Activated T-cell treated with anti-CD3 and anti-CD28 coated beads, Interleukin-2, amount 50 U/mL, for 72 hours (primary cell): ENCODE data around the gene NFATC2. TPM values are rescaled to one million over a fixed set of nuclear protein-coding genes. Genes with fewer than 3 reads are reported as not detected.
"Not testable (repeated sequence)": the region's sequence is repeated elsewhere in the genome, so short reads cannot be mapped to it uniquely, and the experiment has no call there.

ENCODE experiments used
- ATAC-seq, 2 donors: fragments of 150-1000 bp; cut with Tn5 transposase; replicated peaks in 1 of 2; 2 replicates each; pipeline ENCODE4 v1.10.0; 2021; ENCODE audit warnings: moderate library complexity in 2 of 2, mild to moderate bottlenecking in 1 of 2
- DNase-seq, 2 donors: peaks; one replicate each; pipeline ENCODE4 v3.0.0; 2021 to 2022; ENCODE audit warnings: mixed read lengths in 1 of 2
- H3K27ac Mint-ChIP-seq: one replicate; pipeline ENCODE4 v1.8.0; 2022; ENCODE audit warnings: mild to moderate bottlenecking, moderate library complexity, mixed read lengths
- H3K27me3 Mint-ChIP-seq: one replicate; pipeline ENCODE4 v1.8.0; 2022; ENCODE audit warnings: low read depth, mixed read lengths
- H3K36me3 Mint-ChIP-seq, 2 donors: one replicate each; pipeline ENCODE4 v1.8.0; 2022; ENCODE audit warnings: mixed read lengths in 2 of 2, mild to moderate bottlenecking in 1 of 2; ENCODE audit not compliant: insufficient read depth in 2 of 2
- H3K4me1 Mint-ChIP-seq: one replicate; pipeline ENCODE4 v1.8.0; 2022; ENCODE audit warnings: low read depth, mixed read lengths
- H3K4me3 Mint-ChIP-seq, 2 donors: one replicate each; pipeline ENCODE4 v1.8.0; 2022; ENCODE audit warnings: mild to moderate bottlenecking in 2 of 2, mixed read lengths in 2 of 2, moderate library complexity in 2 of 2
- H3K9me3 Mint-ChIP-seq, 2 donors: one replicate each; pipeline ENCODE4 v1.8.0; 2022; ENCODE audit warnings: mixed read lengths in 2 of 2
- total RNA-seq, 2 donors: library from RNA; stranded (reverse); gene quantifications; one replicate each; pipeline ENCODE4 v1.2.3, GENCODE V29; 2022

NFATC2 gene
- total RNA-seq, 2 donors from 2014 or later, result 29.4 to 39.9 TPM

DNA sequence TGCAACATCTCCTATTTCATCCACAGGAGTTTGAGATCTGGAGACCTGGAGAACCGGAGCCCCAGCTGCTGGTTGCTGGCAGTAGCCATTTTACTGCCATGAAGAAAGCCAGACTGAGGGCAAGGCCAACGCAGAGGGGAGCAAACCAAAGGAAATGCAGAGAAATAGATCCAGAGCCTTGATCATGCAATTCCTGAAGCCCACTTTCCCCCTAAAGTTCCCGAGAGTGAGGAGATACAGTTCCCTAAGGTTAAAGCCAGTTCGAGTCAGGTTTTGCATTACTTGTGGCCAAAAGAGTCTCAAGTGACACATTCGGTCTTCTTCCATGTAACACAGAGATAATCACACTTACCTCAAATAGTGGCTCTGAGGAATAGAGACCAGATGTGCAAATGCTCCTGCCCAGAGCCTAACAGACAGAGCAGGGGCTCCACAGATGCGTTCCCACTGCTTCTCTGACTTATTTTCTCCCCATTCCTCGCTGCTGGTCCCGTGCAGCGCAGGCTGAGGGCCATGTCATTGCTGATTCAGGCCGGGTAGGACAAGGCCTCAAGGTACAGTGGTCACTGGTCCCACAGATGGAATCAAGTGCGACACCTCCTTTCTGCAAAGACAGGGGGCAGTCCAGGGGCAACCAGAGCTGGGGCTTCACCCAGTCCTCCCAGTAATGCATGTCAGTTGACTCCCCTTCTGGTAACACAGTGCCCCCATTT lies 35.1 kb upstream of the NFATC2 start:
- Mint-ChIP-seq H3K27ac (no peak overlapping the region), H3K36me3 (peaks cover 5 to 9% of the 10 kb centered on the region in 2 donors), H3K4me1 (peaks cover 17% of the 10 kb centered on the region), H3K27me3 (no peaks in the 10 kb centered on the region), H3K9me3 (peaks cover 4 to 6% of the 10 kb centered on the region in 2 donors), H3K4me3 (no peak overlapping the region)
- ATAC-seq, result no peak
- DNase-seq, result no peak

GRCh38 chr20:51575486-51575885 lies 33.0 kb upstream of the NFATC2 start:
- DNase-seq (no peak), ATAC-seq (no peak)
- Mint-ChIP-seq H3K4me3 (no peak overlapping the region), H3K9me3 (peaks cover 4 to 6% of the 10 kb centered on the region in 2 donors), H3K27me3 (peaks cover 10% of the 10 kb centered on the region), H3K27ac (no peak overlapping the region), H3K36me3 (peaks cover 5 to 9% of the 10 kb centered on the region in 2 donors), H3K4me1 (peaks cover 17% of the 10 kb centered on the region)

- Mint-ChIP-seq H3K27me3 (peaks cover 14% of the 10 kb centered on the region), H3K4me3 (no peak overlapping the region), H3K36me3 (peaks cover 5 to 9% of the 10 kb centered on the region in 2 donors), H3K4me1 (peaks cover 17% of the 10 kb centered on the region), H3K9me3 (peaks cover 4 to 6% of the 10 kb centered on the region in 2 donors), H3K27ac (peak overlapping the region; percentile 56)
- ATAC-seq (peak; percentile 92 to 93), DNase-seq (peak; percentile 41 to 47)
Measured at GRCh38 chr20:51574248-51575033, 31.9 kb upstream of the NFATC2 start.

GRCh38 chr20:51573576-51574243 lies 31.2 kb upstream of the NFATC2 start:
- ATAC-seq (no peak), DNase-seq (no peak)
- Mint-ChIP-seq H3K9me3 (peaks cover 4 to 6% of the 10 kb centered on the region in 2 donors), H3K27ac (no peak overlapping the region), H3K4me3 (no peak overlapping the region), H3K27me3 (peaks cover 21% of the 10 kb centered on the region), H3K36me3 (peaks cover 6 to 10% of the 10 kb centered on the region in 2 donors), H3K4me1 (peaks cover 17% of the 10 kb centered on the region)

DNA sequence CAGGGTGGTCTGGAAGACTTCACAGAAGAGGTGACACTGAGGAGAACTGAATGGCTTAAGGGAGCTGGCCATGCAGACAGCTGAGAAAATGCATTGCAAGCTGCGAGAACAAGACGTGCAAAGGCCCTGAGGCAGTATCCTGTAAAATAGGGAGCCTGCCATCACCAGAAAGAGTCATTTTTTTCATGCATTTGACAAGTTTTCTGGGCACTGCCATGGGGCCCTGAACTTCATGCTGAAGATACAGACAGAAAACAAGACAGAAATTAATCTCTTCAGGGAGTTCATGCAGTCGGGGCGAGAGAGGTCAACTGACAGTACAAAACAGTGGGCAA lies 28.9 kb upstream of the NFATC2 start:
- peaks cover 32% of the 10 kb centered on the region for H3K27me3 Mint-ChIP-seq
- peaks cover 8 to 16% of the 10 kb centered on the region in 2 donors for H3K36me3 Mint-ChIP-seq
- H3K9me3 Mint-ChIP-seq, result peaks cover 7 to 8% of the 10 kb centered on the region in 2 donors
- H3K4me3 Mint-ChIP-seq, result no peak overlapping the region
- peaks cover 17% of the 10 kb centered on the region for H3K4me1 Mint-ChIP-seq
- no peak overlapping the region for H3K27ac Mint-ChIP-seq
- no peak for ATAC-seq
- DNase-seq, result no peak

GRCh38 chr20:51570739-51571459 lies 28.4 kb upstream of the NFATC2 start:
- ATAC-seq (no peak), DNase-seq (no peak)
- peaks cover 17% of the 10 kb centered on the region for H3K4me1 Mint-ChIP-seq
- peaks cover 6 to 15% of the 10 kb centered on the region in 2 donors for H3K36me3 Mint-ChIP-seq
- no peak overlapping the region for H3K4me3 Mint-ChIP-seq
- H3K9me3 Mint-ChIP-seq, result peaks cover 6 to 7% of the 10 kb centered on the region in 2 donors
- H3K27ac Mint-ChIP-seq, result no peak overlapping the region
- H3K27me3 Mint-ChIP-seq, result peaks cover 35% of the 10 kb centered on the region

DNA sequence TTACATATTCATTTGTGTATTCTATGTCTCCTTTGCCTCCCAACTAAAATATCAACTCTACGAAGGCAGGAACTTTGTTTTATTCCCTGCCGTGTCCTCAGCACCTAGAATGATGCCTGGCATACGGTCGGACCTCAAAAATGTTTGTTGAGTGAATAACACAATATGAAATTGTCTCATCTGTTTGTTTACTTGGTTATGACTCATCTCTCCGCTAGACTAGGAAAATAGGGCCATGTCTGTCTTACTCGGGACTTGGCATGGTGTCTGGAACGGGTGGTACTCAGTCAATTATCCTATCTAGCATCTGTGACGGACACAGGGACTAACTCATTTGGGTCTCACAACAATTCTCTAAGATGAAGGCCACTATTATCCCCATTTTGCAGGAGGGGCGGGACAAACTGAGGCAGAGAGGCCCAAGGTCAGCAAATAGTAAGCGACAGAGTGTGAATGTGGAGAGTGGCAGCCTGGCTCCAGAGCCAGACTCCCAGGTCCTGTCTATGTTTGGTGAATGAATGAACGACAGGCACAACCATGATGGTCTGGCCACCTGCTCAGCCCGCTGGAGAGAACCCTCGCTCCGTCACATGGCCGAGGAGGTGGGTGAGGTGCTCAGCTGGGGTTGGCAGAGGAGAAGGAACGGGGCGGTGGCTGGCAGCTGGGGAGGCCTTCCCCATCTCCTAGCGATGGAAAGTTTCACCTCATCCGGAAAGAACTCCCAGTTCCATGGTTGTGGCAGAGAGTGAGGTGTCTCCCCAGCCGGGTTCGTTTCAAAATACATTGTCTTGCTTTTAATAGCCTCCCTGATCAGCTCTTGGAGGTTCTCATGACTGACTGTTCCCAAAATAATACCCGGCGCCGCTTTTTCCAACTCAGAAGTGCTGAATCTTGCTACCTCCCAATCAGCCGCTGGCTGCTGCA lies 27.6 kb upstream of the NFATC2 start:
- no peak for DNase-seq
- Mint-ChIP-seq H3K4me3 (no peak overlapping the region), H3K36me3 (peaks cover 6 to 13% of the 10 kb centered on the region in 2 donors), H3K4me1 (peaks cover 17% of the 10 kb centered on the region), H3K27ac (no peak overlapping the region), H3K9me3 (peaks cover 5 to 6% of the 10 kb centered on the region in 2 donors), H3K27me3 (peaks cover 38% of the 10 kb centered on the region)
- no peak for ATAC-seq

GRCh38 chr20:51568533-51568932 lies 26.0 kb upstream of the NFATC2 start:
- H3K27me3 Mint-ChIP-seq, result peaks cover 47% of the 10 kb centered on the region
- not testable (repeated sequence) for H3K9me3 Mint-ChIP-seq, H3K36me3 Mint-ChIP-seq, DNase-seq, H3K4me1 Mint-ChIP-seq, ATAC-seq, H3K27ac Mint-ChIP-seq, H3K4me3 Mint-ChIP-seq

GRCh38 chr20:51567622-51568021 lies 25.1 kb upstream of the NFATC2 start:
- no peak for ATAC-seq
- Mint-ChIP-seq H3K27me3 (peaks cover 56% of the 10 kb centered on the region), H3K27ac (no peak overlapping the region), H3K36me3 (peaks cover 4 to 9% of the 10 kb centered on the region in 2 donors), H3K4me1 (peaks cover 16% of the 10 kb centered on the region), H3K4me3 (no peak overlapping the region), H3K9me3 (peaks cover 2 to 4% of the 10 kb centered on the region in 2 donors)
- no peak for DNase-seq

DNA sequence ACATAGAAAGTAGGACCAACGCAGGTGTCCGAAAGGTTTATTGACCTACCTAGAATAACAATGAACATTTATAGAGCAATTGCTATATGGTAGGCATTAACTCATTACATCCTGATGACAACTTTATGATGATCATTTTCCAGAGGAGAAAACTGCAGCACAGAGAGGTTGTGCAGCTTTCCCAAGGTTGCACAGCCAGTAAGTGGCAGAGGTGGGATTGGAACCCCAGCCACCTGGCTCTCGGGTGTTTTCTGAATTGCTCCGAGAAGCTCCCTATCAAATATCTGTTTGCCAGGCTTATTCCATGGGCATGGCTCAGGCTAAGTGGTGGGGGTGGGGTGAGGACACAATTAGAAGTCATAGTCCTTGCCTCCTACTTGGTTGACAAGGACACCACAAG lies 24.1 kb upstream of the NFATC2 start:
- no peak for DNase-seq
- ATAC-seq, result no peak
- Mint-ChIP-seq H3K9me3 (peaks cover 2 to 4% of the 10 kb centered on the region in 2 donors), H3K27me3 (peaks cover 59% of the 10 kb centered on the region), H3K4me1 (peaks cover 19% of the 10 kb centered on the region), H3K4me3 (no peak overlapping the region), H3K27ac (no peak overlapping the region), H3K36me3 (peaks cover 4 to 9% of the 10 kb centered on the region in 2 donors)

DNA sequence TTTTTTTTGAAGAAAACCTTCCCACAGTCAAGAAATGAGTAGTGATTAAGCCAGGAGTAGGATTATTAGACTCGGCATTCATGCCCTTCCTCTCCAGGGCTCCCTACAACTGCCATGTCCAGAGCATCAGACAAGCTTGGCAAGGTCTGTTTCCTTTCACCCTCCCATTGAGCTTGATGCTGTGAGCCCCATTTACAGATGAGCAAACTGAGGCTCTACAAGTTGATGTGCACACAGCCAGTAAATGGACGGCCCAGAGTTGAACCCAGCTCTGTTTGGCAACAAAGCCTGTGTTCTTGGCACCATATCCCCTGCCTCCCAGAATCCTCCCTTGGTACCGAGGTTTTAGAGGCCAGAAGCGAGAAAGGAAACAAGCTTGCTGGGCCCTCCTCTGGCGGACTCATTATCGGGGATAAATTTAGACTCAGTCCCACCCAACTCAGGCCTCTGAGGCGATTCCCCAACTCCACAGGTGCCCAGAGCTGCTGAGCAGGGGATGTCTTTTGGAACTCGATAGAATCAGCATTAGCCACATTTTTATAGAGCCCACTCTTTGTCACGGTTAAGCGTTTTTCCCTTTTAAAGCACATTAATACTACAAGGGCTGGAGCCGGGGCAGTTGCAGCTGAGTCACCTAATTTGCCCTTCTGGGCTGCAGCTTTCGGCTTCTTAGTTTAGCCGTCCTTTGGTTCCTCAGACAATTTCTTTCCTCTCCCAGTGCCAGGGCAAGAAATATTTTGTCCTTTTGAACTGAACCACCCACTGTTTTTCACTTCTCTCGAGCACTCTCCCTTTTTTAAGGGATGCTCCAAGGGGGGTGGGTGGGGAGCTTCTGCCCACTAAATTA lies 23.0 kb upstream of the NFATC2 start:
- peaks cover 63% of the 10 kb centered on the region for H3K27me3 Mint-ChIP-seq
- H3K9me3 Mint-ChIP-seq, result peaks cover 2 to 4% of the 10 kb centered on the region in 2 donors
- peaks cover 4 to 9% of the 10 kb centered on the region in 2 donors for H3K36me3 Mint-ChIP-seq
- H3K4me1 Mint-ChIP-seq, result peaks cover 30% of the 10 kb centered on the region
- no peak overlapping the region for H3K27ac Mint-ChIP-seq
- DNase-seq, result no peak
- no peak for ATAC-seq
- no peak overlapping the region for H3K4me3 Mint-ChIP-seq
